HG02973 (cell line): ENCODE results near the gene CKMT1B.
"Not testable (repeated sequence)": the region's sequence is repeated elsewhere in the genome, so short reads cannot be mapped to it uniquely, and the experiment has no call there.

Experiments used
- ATAC-seq: cut with Tn5 transposase; IDR thresholded peaks from one replicate; pipeline ENCODE4 v1.9.1; 2021; ENCODE audit warnings: moderate library complexity; ENCODE audit not compliant: unreplicated experiment

CKMT1B gene

GRCh38 chr15:43626937-43627336 is 33.1 kb downstream of the CKMT1B start:
- ATAC-seq: not testable (repeated sequence)

DNA sequence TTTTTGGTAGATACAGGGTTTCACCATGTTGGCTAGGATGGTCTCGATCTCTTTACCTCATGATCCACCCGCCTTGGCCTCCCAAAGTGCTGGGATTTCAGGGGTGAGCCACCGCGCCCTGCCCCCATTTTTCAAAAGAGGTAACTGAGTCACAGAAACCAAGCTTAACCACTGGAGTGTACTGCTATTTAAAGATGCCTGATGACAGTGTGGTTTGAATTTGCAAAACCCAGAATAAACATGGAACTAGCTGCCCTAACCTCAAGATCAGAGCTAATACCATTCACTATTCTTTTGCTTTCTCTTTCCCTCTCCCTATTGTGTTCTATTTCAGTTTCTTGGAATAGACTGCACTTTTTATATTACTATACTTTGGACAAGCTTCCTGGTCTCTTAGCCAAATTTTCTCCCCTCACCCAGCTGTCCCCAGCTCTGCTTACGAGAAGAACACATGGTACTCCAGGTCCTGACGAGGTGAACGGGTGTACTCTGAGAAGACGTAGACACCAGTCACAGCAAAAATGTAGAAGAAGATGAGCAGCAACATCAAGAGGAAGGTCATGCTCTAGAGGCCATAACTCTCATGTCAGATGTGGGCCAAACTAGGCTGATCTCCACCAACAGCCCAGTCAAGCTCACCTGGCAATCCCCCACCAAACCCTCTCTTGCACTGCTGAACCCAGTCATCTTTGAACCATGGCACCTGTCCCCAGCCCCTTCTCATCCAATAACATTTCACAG is 44.8 kb downstream of the CKMT1B start:
- ATAC-seq: not testable (repeated sequence)
